ENCODE results near the gene CENPL.
A peak's percentile ranks its signal among the peaks of the same experiment; 100 is the strongest.

- TF ChIP-seq POLR2A (IDR thresholded peaks at IDR 0.05; ENCODE audit: low read depth, low read length): peak; percentile 36; the same call in 1 of the 2 replicates
- TF ChIP-seq USF1 (IDR thresholded peaks at IDR 0.05; ENCODE audit: borderline replicate concordance, extremely low read length, insufficient read depth, low read depth, low read length): no peak
- no peak for TF ChIP-seq ZNF592 (IDR thresholded peaks at IDR 0.05)
- TF ChIP-seq SRF (IDR thresholded peaks at IDR 0.05; ENCODE audit: low read depth in 2 of 2, low read length in 2 of 2): no peak
- no peak for TF ChIP-seq TAF1 (IDR thresholded peaks at IDR 0.05; ENCODE audit: borderline replicate concordance, low read depth, low read length)
- TF ChIP-seq MYC (IDR thresholded peaks at IDR 0.05; ENCODE audit: insufficient read depth, insufficient read length, insufficient replicate concordance, low read length, severe bottlenecking): no peak
- TF ChIP-seq SP1 (IDR thresholded peaks at IDR 0.05; ENCODE audit: low read depth, low read length): no peak
- TF ChIP-seq KDM1A (IDR thresholded peaks at IDR 0.05; ENCODE audit: borderline replicate concordance): no peak
These were observed 835 bp downstream of the CENPL start for GRCh38 chr1:173823781-173824314.

Data from GM12878 (cell line).